ENCODE results near the gene TGFBR3. TPM values are rescaled to one million over a fixed set of nuclear protein-coding genes. Genes with fewer than 3 reads are reported as not detected.

Gene TGFBR3
- total and polyA plus RNA-seq, 9 of the 15 experiments (the other 6 are each of a cell fraction or from before 2014, with no cell fraction given) = 3.6 to 32.4 (median 15.6) TPM

DNA sequence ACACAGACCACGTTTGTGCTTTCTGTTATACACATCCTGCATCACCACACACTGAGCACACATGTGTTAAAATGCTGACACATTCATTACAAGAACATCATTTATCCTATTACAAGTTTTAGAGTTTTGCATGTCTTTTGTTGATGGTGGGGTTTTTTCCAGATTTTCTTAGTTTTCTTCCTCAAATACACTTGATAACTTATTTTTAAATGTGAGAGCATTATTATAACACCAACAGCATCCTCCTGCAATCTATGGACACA is 67.3 kb downstream of the TGFBR3 start:
- POLR2A ChIA-PET = interaction anchor here (0.6 to 1.1 kb wide), 3 partner anchors 8 to 64 kb away, joined by 3 to 5 read pairs (median 3); no protein-coding TSS in a partner anchor
- TF ChIP-seq MAFK (IDR thresholded peaks at IDR 0.05; ENCODE audit: low read length) (no peak), C11orf30 (IDR thresholded peaks at IDR 0.05; ENCODE audit: low read depth) (peak; percentile 62; the same call in 1 of the 2 replicates), MAFF (IDR thresholded peaks at IDR 0.05; ENCODE audit: low read length) (peak; percentile 48; the same call in 1 of the 2 replicates), PPARD (CRISPR knock-in tag; IDR thresholded peaks at IDR 0.05) (no peak), ZNF316 (IDR thresholded peaks at IDR 0.05) (peak; percentile 75)
- H3K79me2 ChIP-seq (ENCODE audit: control insufficient read depth, insufficient read depth, low read length) = peaks cover 3% of the 10 kb centered on the region; the same call in 1 of the 3 replicates
- H3K4me2 ChIP-seq (ENCODE audit: insufficient read depth, low read length) = no peak overlapping the region
- H3K9me3 ChIP-seq (replicated peaks; ENCODE audit: control insufficient read depth, insufficient read depth, low read depth, low read length) = no peaks in the 10 kb centered on the region
- in situ Hi-C loops (cut with MboI) = no loop called here
- no TSS peak for BruUV-seq (replicated peaks)
- H3K4me3 ChIP-seq = no peak overlapping the region
- H3K27ac ChIP-seq (ENCODE audit: extremely low read depth, low read depth, low read length) = no peak overlapping the region
- no peaks in the 10 kb centered on the region for H3K9me1 ChIP-seq (ENCODE audit: control insufficient read depth, insufficient read depth, low read length)
- FAIRE-seq (no peak), ATAC-seq (no peak), DNase-seq (ENCODE audit: extremely low read depth in 1 of 4, low spot score in 3 of 4) (no peak)
- H3K4me1 ChIP-seq (replicated peaks in 1 of 2; ENCODE audit: control insufficient read depth in 2 of 2, insufficient read depth in 2 of 2, low read length in 2 of 2) = peaks cover 2 to 5% of the 10 kb centered on the region in 2 experiments; a peak in 1 of 5 replicates
- WGBS (ENCODE audit: insufficient coverage, low coverage, missing lambda C conversion rate) = 40% methylated on average over 1 of the region's 1 CpG
- no peaks in the 10 kb centered on the region for H3K27me3 ChIP-seq (ENCODE audit: control insufficient read depth in 2 of 2, insufficient read depth in 2 of 2, low read length in 2 of 2)
- H3K36me3 ChIP-seq (ENCODE audit: control insufficient read depth, insufficient read depth, low read length) = no peaks in the 10 kb centered on the region
- H2AFZ ChIP-seq (ENCODE audit: low read depth, low read length) = no peak overlapping the region
- no peak overlapping the region for H3K9ac ChIP-seq (ENCODE audit: insufficient read depth in 1 of 2, low read depth in 2 of 2, low read length in 2 of 2)
- H4K20me1 ChIP-seq (replicated peaks; ENCODE audit: control insufficient read depth, insufficient read depth, low read length) = no peaks in the 10 kb centered on the region; the same call in 1 of the 2 replicates
- CTCF ChIA-PET (ENCODE audit: low intra/inter-chr PET ratio) = no interaction called here
- intact Hi-C loops (cut with micrococcal nuclease) = no loop called here

DNA sequence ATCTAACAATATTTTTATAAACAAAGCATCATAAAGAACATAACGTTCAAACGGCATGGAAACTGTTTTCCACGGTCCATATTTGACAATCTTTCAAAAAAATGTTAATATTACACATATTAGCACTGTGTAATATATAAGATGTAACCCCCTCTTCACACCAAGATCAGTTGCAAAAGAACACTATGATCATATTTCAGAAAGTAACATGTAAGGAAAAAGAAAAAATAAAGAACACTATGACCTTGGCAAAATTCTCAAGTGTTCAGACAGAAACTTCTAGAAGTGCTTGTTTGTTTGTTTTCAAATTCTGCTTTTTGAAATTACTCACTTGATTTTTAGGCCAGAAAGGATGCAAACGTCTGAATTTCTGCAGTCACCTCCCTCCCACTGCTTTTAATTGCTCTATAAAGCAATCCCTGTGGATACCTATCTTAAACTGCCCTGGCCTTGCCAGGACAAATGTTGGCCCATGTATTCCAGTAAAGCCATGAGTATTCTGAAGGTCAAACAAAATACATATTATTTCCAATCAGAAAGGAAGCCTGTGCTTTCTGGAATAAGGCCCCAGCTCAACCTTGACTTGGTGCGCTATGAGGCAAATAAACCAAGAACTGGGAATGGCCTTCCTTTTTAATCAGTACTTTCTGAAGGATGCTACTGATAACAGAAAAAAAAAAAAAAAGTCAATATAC is 68.6 kb downstream of the TGFBR3 start:
- no peaks in the 10 kb centered on the region for H3K27me3 ChIP-seq (ENCODE audit: control insufficient read depth in 2 of 2, insufficient read depth in 2 of 2, low read length in 2 of 2)
- no peak overlapping the region for H2AFZ ChIP-seq (ENCODE audit: low read depth, low read length)
- in situ Hi-C loops (cut with MboI) (no loop called here), intact Hi-C loops (cut with micrococcal nuclease) (no loop called here)
- CTCF ChIA-PET (ENCODE audit: low intra/inter-chr PET ratio) = no interaction called here
- WGBS (ENCODE audit: insufficient coverage, low coverage, missing lambda C conversion rate) = 40% methylated on average over 5 of the region's 5 CpGs
- no peaks in the 10 kb centered on the region for H3K36me3 ChIP-seq (ENCODE audit: control insufficient read depth, insufficient read depth, low read length)
- H3K79me2 ChIP-seq (ENCODE audit: control insufficient read depth, insufficient read depth, low read length) = peaks cover 3% of the 10 kb centered on the region; the same call in 1 of the 3 replicates
- H4K20me1 ChIP-seq (replicated peaks; ENCODE audit: control insufficient read depth, insufficient read depth, low read length) = no peaks in the 10 kb centered on the region
- H3K4me1 ChIP-seq (replicated peaks in 1 of 2; ENCODE audit: control insufficient read depth in 2 of 2, insufficient read depth in 2 of 2, low read length in 2 of 2) = peaks cover 2 to 5% of the 10 kb centered on the region in 2 experiments; a peak in 1 of 5 replicates
- H3K4me3 ChIP-seq = no peak overlapping the region
- H3K9ac ChIP-seq (ENCODE audit: insufficient read depth in 1 of 2, low read depth in 2 of 2, low read length in 2 of 2) = no peak overlapping the region
- no peaks in the 10 kb centered on the region for H3K9me1 ChIP-seq (ENCODE audit: control insufficient read depth, insufficient read depth, low read length)
- FAIRE-seq (peak; percentile 49), DNase-seq (ENCODE audit: extremely low read depth in 1 of 4, low spot score in 3 of 4) (no peak), ATAC-seq (no peak)
- no peak overlapping the region for H3K27ac ChIP-seq (ENCODE audit: extremely low read depth, low read depth, low read length)
- BruUV-seq (replicated peaks) = no TSS peak
- no peak overlapping the region for H3K4me2 ChIP-seq (ENCODE audit: insufficient read depth, low read length)
- POLR2A ChIA-PET = no interaction called here
- H3K9me3 ChIP-seq (replicated peaks; ENCODE audit: control insufficient read depth, insufficient read depth, low read depth, low read length) = no peaks in the 10 kb centered on the region
- TF ChIP-seq PCBP1 (IDR thresholded peaks at IDR 0.05; ENCODE audit: low read depth, low read length, poor library complexity, severe bottlenecking) (no peak), TRIM25 (IDR thresholded peaks at IDR 0.05; ENCODE audit: borderline replicate concordance) (no peak), SOX6 (IDR thresholded peaks at IDR 0.05) (no peak), ID3 (CRISPR knock-in tag; IDR thresholded peaks at IDR 0.05) (no peak), ID3 (tag; IDR thresholded peaks at IDR 0.05) (no peak), TBP (optimal IDR thresholded peaks at IDR 0.05; ENCODE audit: low read depth, low read length) (no peak), MTA2 (IDR thresholded peaks at IDR 0.05; ENCODE audit: low read depth) (no peak)
- TF ChIP-seq, protein P1, sequence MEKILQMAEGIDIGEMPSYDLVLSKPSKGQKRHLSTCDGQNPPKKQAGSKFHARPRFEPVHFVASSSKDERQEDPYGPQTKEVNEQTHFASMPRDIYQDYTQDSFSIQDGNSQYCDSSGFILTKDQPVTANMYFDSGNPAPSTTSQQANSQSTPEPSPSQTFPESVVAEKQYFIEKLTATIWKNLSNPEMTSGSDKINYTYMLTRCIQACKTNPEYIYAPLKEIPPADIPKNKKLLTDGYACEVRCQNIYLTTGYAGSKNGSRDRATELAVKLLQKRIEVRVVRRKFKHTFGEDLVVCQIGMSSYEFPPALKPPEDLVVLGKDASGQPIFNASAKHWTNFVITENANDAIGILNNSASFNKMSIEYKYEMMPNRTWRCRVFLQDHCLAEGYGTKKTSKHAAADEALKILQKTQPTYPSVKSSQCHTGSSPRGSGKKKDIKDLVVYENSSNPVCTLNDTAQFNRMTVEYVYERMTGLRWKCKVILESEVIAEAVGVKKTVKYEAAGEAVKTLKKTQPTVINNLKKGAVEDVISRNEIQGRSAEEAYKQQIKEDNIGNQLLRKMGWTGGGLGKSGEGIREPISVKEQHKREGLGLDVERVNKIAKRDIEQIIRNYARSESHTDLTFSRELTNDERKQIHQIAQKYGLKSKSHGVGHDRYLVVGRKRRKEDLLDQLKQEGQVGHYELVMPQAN (IDR thresholded peaks at IDR 0.05; ENCODE audit: borderline replicate concordance) = no peak
